OCI-LY1 (cell line): Measurements from ENCODE around the gene ARHGAP28.

Experiments used
- H2AFZ ChIP-seq: fragments of 200-600 bp; sonication (generic), shearing (Covaris generic); 2 replicates; pipeline ENCODE4 v1.6.0; 2014; ENCODE audit warnings: antibody characterized with exemption, mild to moderate bottlenecking, low read length
- H3F3A ChIP-seq: fragments of 200-600 bp; sonication (generic), shearing (Covaris generic); 2 replicates; pipeline ENCODE4 v1.6.0; 2014; ENCODE audit warnings: mild to moderate bottlenecking, antibody characterized with exemption, low read length, moderate library complexity; ENCODE audit not compliant: insufficient read depth
- H3K27ac ChIP-seq: fragments of 200-600 bp; sonication (generic); 2 replicates; pipeline ENCODE4 v1.5.1; 2014; ENCODE audit warnings: low read length, mixed run types, mild to moderate bottlenecking, low read depth; ENCODE audit not compliant: poor library complexity, severe bottlenecking
- H3K27me3 ChIP-seq: fragments of 200-600 bp; sonication (generic); 2 replicates; pipeline ENCODE4 v1.6.0; 2014; ENCODE audit warnings: antibody characterized with exemption, mild to moderate bottlenecking, low read length, moderate library complexity; ENCODE audit not compliant: insufficient read depth
- H3K36me3 ChIP-seq: fragments of 200-600 bp; sonication (generic); 2 replicates; pipeline ENCODE4 v1.6.1; 2014; ENCODE audit warnings: mild to moderate bottlenecking, antibody characterized with exemption, low read length, moderate library complexity, mixed read lengths; ENCODE audit not compliant: insufficient read depth
- H3K4me1 ChIP-seq: fragments of 200-600 bp; sonication (generic); 2 replicates; pipeline ENCODE4 v1.5.1; 2014; ENCODE audit warnings: mild to moderate bottlenecking, low read length, moderate library complexity; ENCODE audit not compliant: insufficient read depth, severe bottlenecking
- H3K4me2 ChIP-seq: fragments of 200-600 bp; sonication (generic), shearing (Covaris generic); 2 replicates; pipeline ENCODE4 v1.6.1; 2014; ENCODE audit warnings: low read length
- H3K4me3 ChIP-seq: fragments of 200-600 bp; sonication (generic); 2 replicates; pipeline ENCODE4 v1.5.1; 2014; ENCODE audit warnings: low read length, low read depth, mild to moderate bottlenecking, mixed read lengths; ENCODE audit not compliant: poor library complexity, severe bottlenecking
- H3K79me2 ChIP-seq: fragments of 200-600 bp; shearing (Covaris generic); 2 replicates; pipeline ENCODE4 v1.6.1; 2016; ENCODE audit warnings: mixed run types, low read length, mixed read lengths; ENCODE audit not compliant: insufficient read depth
- H3K9ac ChIP-seq: fragments of 200-600 bp; sonication (generic), shearing (Covaris generic); 2 replicates; pipeline ENCODE4 v1.6.1; 2014; ENCODE audit warnings: mild to moderate bottlenecking, low read length, mixed read lengths
- H3K9me2 ChIP-seq: fragments of 200-600 bp; sonication (generic), shearing (Covaris generic); 2 replicates; pipeline ENCODE4 v1.6.1; 2014; ENCODE audit warnings: low read depth, mild to moderate bottlenecking, low read length, mixed read lengths
- H3K9me3 ChIP-seq: fragments of 200-600 bp; shearing (Covaris generic); 2 replicates; pipeline ENCODE4 v1.6.1; 2014; ENCODE audit warnings: low read length, mixed read lengths
- H4K20me1 ChIP-seq: fragments of 200-600 bp; sonication (generic), shearing (Covaris generic); 2 replicates; pipeline ENCODE4 v1.6.0; 2016; ENCODE audit warnings: mild to moderate bottlenecking, low read length; ENCODE audit not compliant: insufficient read depth
- EZH2 ChIP-seq: fragments of 200-600 bp; sonication (generic), shearing (Covaris generic); IDR thresholded peaks from 2 replicates; pipeline ENCODE4 v1.8.0; 2017; ENCODE audit warnings: borderline replicate concordance, mixed run types, mild to moderate bottlenecking, antibody characterized with exemption, low read length, moderate library complexity, mixed read lengths
- TF ChIP-seq, protein P1 (sequence below): fragments of 200-600 bp; sonication (generic), shearing (Covaris generic); IDR thresholded peaks from 2 replicates; pipeline ENCODE4 v1.5.1; 2017; ENCODE audit warnings: mild to moderate bottlenecking, antibody characterized with exemption, low read length, moderate library complexity, mixed read lengths

ARHGAP28 gene

DNA sequence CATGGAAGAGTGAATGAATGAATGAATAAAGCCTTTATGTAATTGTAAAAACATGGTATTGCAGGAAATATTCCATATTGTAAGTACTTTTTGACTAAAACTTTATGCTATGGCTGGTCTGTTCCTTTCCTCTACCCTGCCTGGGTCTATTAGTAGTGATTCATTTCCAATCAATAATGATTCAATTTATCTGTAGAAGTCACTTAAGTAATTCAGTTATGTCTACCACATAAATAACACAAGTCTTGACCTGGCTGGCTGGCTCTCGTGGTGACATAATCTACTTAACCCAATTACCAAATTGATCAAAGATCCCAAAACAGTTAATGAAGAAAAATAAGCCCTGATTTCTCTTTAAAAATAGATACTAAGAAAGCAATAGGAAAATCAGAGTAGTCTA, 7.8 kb upstream of the ARHGAP28 start:
- no peak for TF ChIP-seq EZH2
- TF ChIP-seq, protein P1, sequence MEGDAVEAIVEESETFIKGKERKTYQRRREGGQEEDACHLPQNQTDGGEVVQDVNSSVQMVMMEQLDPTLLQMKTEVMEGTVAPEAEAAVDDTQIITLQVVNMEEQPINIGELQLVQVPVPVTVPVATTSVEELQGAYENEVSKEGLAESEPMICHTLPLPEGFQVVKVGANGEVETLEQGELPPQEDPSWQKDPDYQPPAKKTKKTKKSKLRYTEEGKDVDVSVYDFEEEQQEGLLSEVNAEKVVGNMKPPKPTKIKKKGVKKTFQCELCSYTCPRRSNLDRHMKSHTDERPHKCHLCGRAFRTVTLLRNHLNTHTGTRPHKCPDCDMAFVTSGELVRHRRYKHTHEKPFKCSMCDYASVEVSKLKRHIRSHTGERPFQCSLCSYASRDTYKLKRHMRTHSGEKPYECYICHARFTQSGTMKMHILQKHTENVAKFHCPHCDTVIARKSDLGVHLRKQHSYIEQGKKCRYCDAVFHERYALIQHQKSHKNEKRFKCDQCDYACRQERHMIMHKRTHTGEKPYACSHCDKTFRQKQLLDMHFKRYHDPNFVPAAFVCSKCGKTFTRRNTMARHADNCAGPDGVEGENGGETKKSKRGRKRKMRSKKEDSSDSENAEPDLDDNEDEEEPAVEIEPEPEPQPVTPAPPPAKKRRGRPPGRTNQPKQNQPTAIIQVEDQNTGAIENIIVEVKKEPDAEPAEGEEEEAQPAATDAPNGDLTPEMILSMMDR = no peak
- Histone ChIP-seq H3K36me3 (no peaks in the 10 kb centered on the region), H4K20me1 (no peaks in the 10 kb centered on the region), H3K9me3 (no peaks in the 10 kb centered on the region), H2AFZ (no peak overlapping the region), H3K4me1 (no peaks in the 10 kb centered on the region), H3K27me3 (no peaks in the 10 kb centered on the region), H3F3A (no peaks in the 10 kb centered on the region), H3K4me3 (no peak overlapping the region), H3K79me2 (no peaks in the 10 kb centered on the region), H3K4me2 (no peak overlapping the region), H3K9me2 (no peaks in the 10 kb centered on the region), H3K9ac (no peak overlapping the region), H3K27ac (no peak overlapping the region)

GRCh38 chr18:6722690-6723089, 6.8 kb upstream of the ARHGAP28 start:
- Histone ChIP-seq H3K27ac (no peak overlapping the region), H3F3A (no peaks in the 10 kb centered on the region), H3K9me2 (no peaks in the 10 kb centered on the region), H3K4me2 (no peak overlapping the region), H3K4me3 (no peak overlapping the region), H3K4me1 (no peaks in the 10 kb centered on the region), H3K27me3 (no peaks in the 10 kb centered on the region), H3K9me3 (no peaks in the 10 kb centered on the region), H3K36me3 (no peaks in the 10 kb centered on the region), H2AFZ (no peak overlapping the region), H3K9ac (no peak overlapping the region), H3K79me2 (no peaks in the 10 kb centered on the region), H4K20me1 (no peaks in the 10 kb centered on the region)
- TF ChIP-seq EZH2 = no peak
- TF ChIP-seq, protein P1 = no peak

DNA sequence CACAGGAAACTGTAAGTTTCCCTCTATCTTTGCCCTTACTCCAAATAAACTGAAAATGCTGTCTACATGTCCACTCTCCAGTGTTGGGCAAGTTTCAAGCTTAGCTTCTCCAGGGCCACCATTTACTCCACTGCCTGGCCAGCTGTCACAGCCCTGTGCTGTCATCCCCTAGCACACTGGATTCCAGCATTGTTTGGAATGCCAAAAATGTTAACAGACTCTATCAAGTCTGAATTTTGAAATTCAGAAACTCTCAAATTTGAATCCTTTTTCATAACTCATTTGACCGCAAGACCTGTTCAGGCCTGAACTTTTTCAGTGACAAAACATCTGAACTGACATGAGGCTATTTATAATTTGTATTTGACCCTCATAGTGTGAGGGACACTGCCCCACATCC, 5.2 kb upstream of the ARHGAP28 start:
- Histone ChIP-seq H3K9me3 (no peaks in the 10 kb centered on the region), H3K27me3 (no peaks in the 10 kb centered on the region), H3K9me2 (no peaks in the 10 kb centered on the region), H3K79me2 (no peaks in the 10 kb centered on the region), H3K36me3 (no peaks in the 10 kb centered on the region), H3K4me2 (no peak overlapping the region), H3F3A (no peaks in the 10 kb centered on the region), H4K20me1 (no peaks in the 10 kb centered on the region), H3K4me1 (no peaks in the 10 kb centered on the region), H3K27ac (no peak overlapping the region), H3K4me3 (no peak overlapping the region), H2AFZ (no peak overlapping the region), H3K9ac (no peak overlapping the region)
- TF ChIP-seq, protein P1 = no peak
- no peak for TF ChIP-seq EZH2
